Hepatocyte (in vitro differentiated cells): ENCODE results near the gene SCGB1D4. TPM values are rescaled to one million over a fixed set of nuclear protein-coding genes. Genes with fewer than 3 reads are reported as not detected.
"Not testable (repeated sequence)": the region's sequence is repeated elsewhere in the genome, so short reads cannot be mapped to it uniquely, and the experiment has no call there.

Experiments used
- DNase-seq: peaks from one replicate; pipeline ENCODE4 v3.0.0-alpha.2; 2016; ENCODE audit warnings: low spot score
- H2AFZ ChIP-seq: fragments of 200-600 bp; sonication (generic); 2 replicates; pipeline ENCODE4 v1.6.0; 2016; ENCODE audit warnings: antibody characterized with exemption, mild to moderate bottlenecking
- H3K27ac ChIP-seq: fragments of 200-600 bp; sonication (generic); 2 replicates; pipeline ENCODE4 v1.5.1; 2016; ENCODE audit warnings: mild to moderate bottlenecking
- H3K27me3 ChIP-seq: fragments of 200-600 bp; sonication (generic); 2 replicates; pipeline ENCODE4 v1.6.1; 2016
- H3K36me3 ChIP-seq: fragments of 200-600 bp; sonication (generic); replicated peaks from 2 replicates; pipeline ENCODE4 v1.5.1; 2016; ENCODE audit warnings: low read depth; ENCODE audit not compliant: insufficient read depth
- H3K4me1 ChIP-seq: fragments of 200-600 bp; sonication (generic); 2 replicates; pipeline ENCODE4 v1.5.1; 2016; ENCODE audit warnings: mild to moderate bottlenecking, moderate library complexity; ENCODE audit not compliant: insufficient read depth
- H3K4me2 ChIP-seq: fragments of 200-600 bp; sonication (generic); 2 replicates; pipeline ENCODE4 v1.6.0; 2016
- H3K4me3 ChIP-seq: fragments of 200-600 bp; sonication (generic); 2 replicates; pipeline ENCODE4 v1.5.1; 2016; ENCODE audit warnings: mild to moderate bottlenecking
- H3K79me2 ChIP-seq: fragments of 200-600 bp; sonication (generic); 2 replicates; pipeline ENCODE4 v1.6.0; 2017; ENCODE audit warnings: mild to moderate bottlenecking
- H3K9me2 ChIP-seq: fragments of 200-600 bp; sonication (generic); replicated peaks from 2 replicates; pipeline ENCODE4 v1.6.0; 2017; ENCODE audit warnings: mild to moderate bottlenecking; ENCODE audit not compliant: insufficient read depth
- H3K9me3 ChIP-seq: fragments of 200-600 bp; sonication (generic); 2 replicates; pipeline ENCODE4 v1.5.1; 2016; ENCODE audit warnings: low read depth, mild to moderate bottlenecking
- H4K20me1 ChIP-seq: fragments of 200-600 bp; sonication (generic); 2 replicates; pipeline ENCODE4 v1.6.0; 2016; ENCODE audit warnings: mild to moderate bottlenecking; ENCODE audit not compliant: insufficient read depth, poor library complexity, severe bottlenecking
- CTCF ChIP-seq: fragments of 200-600 bp; sonication (generic); IDR thresholded peaks from 2 replicates; pipeline ENCODE4 v1.5.1; 2016; ENCODE audit warnings: antibody characterized with exemption, mild to moderate bottlenecking; ENCODE audit not compliant: poor library complexity
- EZH2 ChIP-seq: fragments of 200-600 bp; sonication (generic); IDR thresholded peaks from 2 replicates; pipeline ENCODE4 v1.6.1; 2016; ENCODE audit warnings: antibody characterized with exemption, mild to moderate bottlenecking, borderline replicate concordance
- EZH2phosphoT487 ChIP-seq: fragments of 200-600 bp; sonication (generic); IDR thresholded peaks from one replicate; pipeline ENCODE4 v1.6.1; 2018; ENCODE audit warnings: antibody characterized with exemption, mild to moderate bottlenecking, low read depth, moderate library complexity; ENCODE audit not compliant: unreplicated experiment, severe bottlenecking
- WGBS: methylation state at CpG from one replicate; pipeline ENCODE4 v1.1.6; 2016; ENCODE audit warnings: low lambda C conversion rate; ENCODE audit errors: missing lambda C conversion rate; 5-methylcytosine and 5-hydroxymethylcytosine counted together
- polyA plus RNA-seq: library from polyadenylated mRNA; unstranded; fragments of >200 nt; fragmentation: Nextera tagmentation; extraction: Ambion mirVana; gene quantifications from 2 replicates; pipeline ENCODE4 v1.2.1, GENCODE V29; 2016
- total RNA-seq: library from RNA; depleted of rRNA; stranded (reverse); fragments of >200 nt; gene quantifications from 2 replicates; pipeline ENCODE4 v1.2.3, GENCODE V29; 2014

SCGB1D4 gene
- total and polyA plus RNA-seq, 2 experiments from 2014 or later: not detected

GRCh38 chr11:62337303-62338181 is 38.7 kb upstream of the SCGB1D4 start, which contains the start of gene ASRGL1:
Gene ASRGL1 (plus strand): TSS chr11:62337448. CDS start chr11:62337978, 530 bp downstream.
- Histone ChIP-seq H3K4me1 (no peaks in the 10 kb centered on the region), H2AFZ (peak within 1 kb of the TSS; percentile 81)

GRCh38 chr11:62336949-62337302 is 38.1 kb upstream of the SCGB1D4 start:
- H3K9me3 ChIP-seq, H4K20me1 ChIP-seq, H3K36me3 ChIP-seq, H3K79me2 ChIP-seq, H3K27ac ChIP-seq, H3K27me3 ChIP-seq, H3K4me1 ChIP-seq, DNase-seq, H3K9me2 ChIP-seq: not testable (repeated sequence)
- peak overlapping the region; percentile 96 for H3K4me2 ChIP-seq
- peak overlapping the region; percentile 34 for H3K4me3 ChIP-seq
- H2AFZ ChIP-seq: peak overlapping the region; percentile 81
- 79% methylated on average over 19 of the region's 19 CpGs for WGBS

More at GRCh38 chr11:62337303-62338181, 38.7 kb upstream of the SCGB1D4 start, which contains the start of gene ASRGL1:
- Histone ChIP-seq H3K9me2 (no peaks in the 10 kb centered on the region), H4K20me1 (no peaks in the 10 kb centered on the region), H3K36me3 (no peaks in the 10 kb centered on the region), H3K9me3 (no peaks in the 10 kb centered on the region), H3K4me2 (peak within 1 kb of the TSS; percentile 96), H3K4me3 (peak within 1 kb of the TSS; percentile 34), H3K27ac (no peak within 1 kb of the TSS), H3K27me3 (peaks cover 7% of the 10 kb centered on the region), H3K79me2 (no peaks in the 10 kb centered on the region)
- whole genome bisulfite sequencing: under 1% methylated on average over 78 of the region's 98 CpGs
- peak; percentile 91 for DNase-seq
- TF ChIP-seq EZH2 (peak; percentile 48), CTCF (no peak)

GRCh38 chr11:62333768-62334167 is 34.9 kb upstream of the SCGB1D4 start:
- Histone ChIP-seq H3K9me3 (no peaks in the 10 kb centered on the region), H3K4me1 (no peaks in the 10 kb centered on the region), H4K20me1 (no peaks in the 10 kb centered on the region), H3K9me2 (no peaks in the 10 kb centered on the region), H3K27me3 (peaks cover 7% of the 10 kb centered on the region), H3K79me2 (no peaks in the 10 kb centered on the region), H3K36me3 (no peaks in the 10 kb centered on the region), H2AFZ (no peak overlapping the region), H3K27ac (no peak overlapping the region), H3K4me2 (no peak overlapping the region), H3K4me3 (no peak overlapping the region)
- no peak for TF ChIP-seq CTCF
- no peak for TF ChIP-seq EZH2
- no peak for TF ChIP-seq EZH2phosphoT487
- WGBS: 90% methylated on average over 5 of the region's 5 CpGs
- no peak for DNase-seq

GRCh38 chr11:62331264-62331663 is 32.4 kb upstream of the SCGB1D4 start:
- H3K4me3 ChIP-seq, H3K9me2 ChIP-seq, H3K27ac ChIP-seq, H4K20me1 ChIP-seq, H3K36me3 ChIP-seq, H3K9me3 ChIP-seq, H2AFZ ChIP-seq, H3K27me3 ChIP-seq, DNase-seq, H3K79me2 ChIP-seq, H3K4me1 ChIP-seq, H3K4me2 ChIP-seq: not testable (repeated sequence)
- WGBS: 76% methylated on average over 3 of the region's 3 CpGs

GRCh38 chr11:62327541-62327940 is 28.7 kb upstream of the SCGB1D4 start:
- not testable (repeated sequence) for H3K36me3 ChIP-seq, H4K20me1 ChIP-seq, H3K4me1 ChIP-seq, H3K4me3 ChIP-seq, H3K9me3 ChIP-seq, DNase-seq, H3K27me3 ChIP-seq, H3K79me2 ChIP-seq, H2AFZ ChIP-seq, H3K9me2 ChIP-seq, H3K4me2 ChIP-seq
- WGBS: 89% methylated on average over 14 of the region's 14 CpGs
- H3K27ac ChIP-seq: peak overlapping the region; percentile 58

GRCh38 chr11:62326719-62327118 is 27.8 kb upstream of the SCGB1D4 start:
- not testable (repeated sequence) for H4K20me1 ChIP-seq, H3K4me2 ChIP-seq, H3K4me1 ChIP-seq, H3K9me2 ChIP-seq, H3K9me3 ChIP-seq, DNase-seq, H3K4me3 ChIP-seq, H3K79me2 ChIP-seq, H3K27me3 ChIP-seq, H2AFZ ChIP-seq, H3K36me3 ChIP-seq
- 5% methylated on average over 6 of the region's 6 CpGs for WGBS
- H3K27ac ChIP-seq: peak overlapping the region; percentile 67

- not testable (repeated sequence) for H4K20me1 ChIP-seq, H3K36me3 ChIP-seq, H3K9me3 ChIP-seq, H3K9me2 ChIP-seq, H3K4me3 ChIP-seq, H3K4me2 ChIP-seq, H3K4me1 ChIP-seq, H2AFZ ChIP-seq, H3K79me2 ChIP-seq, DNase-seq, H3K27me3 ChIP-seq
- peak overlapping the region; percentile 67 for H3K27ac ChIP-seq
- 57% methylated on average over 5 of the region's 5 CpGs for WGBS
These were observed 26.9 kb upstream of the SCGB1D4 start for GRCh38 chr11:62325781-62326180.
